Measurements from ENCODE around the gene SPTBN4.
"Not testable (repeated sequence)": the region's sequence is repeated elsewhere in the genome, so short reads cannot be mapped to it uniquely, and the experiment has no call there.

SPTBN4 gene

DNA sequence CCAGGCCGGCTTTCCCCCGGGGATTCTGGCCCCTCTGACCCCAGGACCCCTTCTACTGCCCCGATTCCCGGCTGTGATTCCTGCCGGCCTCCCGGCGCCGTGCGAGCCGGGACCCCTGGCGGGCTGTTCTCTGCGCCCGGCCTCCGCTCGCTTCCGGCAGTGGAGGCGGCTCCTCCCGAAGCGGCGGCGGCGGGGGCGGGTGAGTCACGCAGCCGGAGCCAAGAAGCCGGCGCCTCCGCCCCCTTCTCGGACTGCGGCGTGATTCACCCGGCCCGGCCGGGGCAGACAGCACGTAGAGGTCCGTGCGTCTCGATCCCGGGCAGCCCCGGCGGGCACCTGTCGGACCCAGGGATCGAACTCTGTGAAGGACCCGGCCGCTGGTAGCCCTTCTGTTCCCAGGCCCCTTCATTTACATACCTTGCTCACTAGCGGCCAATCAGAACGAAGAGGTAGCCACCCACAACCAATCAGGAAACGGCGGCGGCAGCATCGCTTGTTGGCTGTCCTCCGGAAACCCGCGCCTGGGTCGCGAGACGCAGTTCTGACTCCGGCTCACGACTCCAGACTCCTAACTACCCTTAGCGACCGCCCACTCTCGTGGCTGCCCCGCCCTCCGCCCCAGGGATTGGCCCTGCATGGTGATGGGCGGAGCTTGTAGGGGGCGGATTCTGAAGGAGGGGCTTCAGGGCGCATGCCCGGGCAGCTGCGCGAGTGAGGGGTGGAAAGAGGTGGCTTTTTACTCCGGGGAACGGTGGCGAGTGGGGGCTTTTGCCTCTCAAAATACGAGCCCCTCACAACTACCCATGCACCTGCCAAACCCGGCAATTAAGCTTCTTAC is 41.1 kb upstream of the SPTBN4 start, which contains the start of gene SERTAD1:
Gene SERTAD1 (minus strand): TSS at position 543 of the 838 bp plus-strand sequence. CDS start 2,446 bp downstream, outside the sequence.
- DNase-seq (ENCODE audit: low read depth): peak; percentile 95
- peak; percentile 63 for TF ChIP-seq CTCF (IDR thresholded peaks at IDR 0.05; ENCODE audit: control insufficient read depth, insufficient read depth, low read depth, low read length, missing control alignments)
- peak within 1 kb of the TSS; percentile 90 for H3K4me3 ChIP-seq (ENCODE audit: control insufficient read depth, low read depth, low read length)

GRCh38 chr19:40428197-40428596 is 38.6 kb upstream of the SPTBN4 start:
- not testable (repeated sequence) for DNase-seq (ENCODE audit: low read depth); H3K4me3 ChIP-seq (ENCODE audit: control insufficient read depth, low read depth, low read length)

DNA sequence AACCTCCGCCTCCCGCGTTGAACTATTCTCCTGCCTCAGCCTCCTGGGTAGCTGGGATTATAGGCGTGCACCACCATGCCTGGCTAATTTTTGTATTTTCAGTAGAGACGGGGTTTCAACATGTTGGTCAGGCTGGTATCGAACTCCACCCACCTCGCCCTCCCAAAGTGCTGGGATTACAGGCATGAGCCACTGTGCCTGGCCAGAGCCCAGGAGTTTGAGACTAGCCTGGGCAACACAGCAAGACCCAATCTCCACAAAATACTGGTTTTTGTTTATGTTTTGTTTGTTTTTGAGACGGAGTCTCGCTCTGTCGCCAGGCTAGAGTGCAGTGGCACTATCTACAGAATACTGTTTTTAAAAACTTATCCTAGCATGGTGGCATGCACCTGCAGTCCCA is 36.6 kb upstream of the SPTBN4 start:
- H3K4me3 ChIP-seq (ENCODE audit: control insufficient read depth, low read depth, low read length); DNase-seq (ENCODE audit: low read depth): not testable (repeated sequence)

GRCh38 chr19:40431698-40432097 is 35.1 kb upstream of the SPTBN4 start:
- no peak for DNase-seq (ENCODE audit: low read depth)
- no peak overlapping the region for H3K4me3 ChIP-seq (ENCODE audit: control insufficient read depth, low read depth, low read length)
- TF ChIP-seq CTCF (IDR thresholded peaks at IDR 0.05; ENCODE audit: control insufficient read depth, insufficient read depth, low read depth, low read length, missing control alignments): no peak

- DNase-seq (ENCODE audit: low read depth): not testable (repeated sequence)
- H3K4me3 ChIP-seq (ENCODE audit: control insufficient read depth, low read depth, low read length): peak overlapping the region; percentile 39
Measured at GRCh38 chr19:40432760-40433159, 34.0 kb upstream of the SPTBN4 start.

- H3K4me3 ChIP-seq (ENCODE audit: control insufficient read depth, low read depth, low read length): peak overlapping the region; percentile 39
- no peak for TF ChIP-seq CTCF (IDR thresholded peaks at IDR 0.05; ENCODE audit: control insufficient read depth, insufficient read depth, low read depth, low read length, missing control alignments)
- DNase-seq (ENCODE audit: low read depth): peak; percentile 66
Measured at GRCh38 chr19:40433391-40434216, 33.2 kb upstream of the SPTBN4 start.

DNA sequence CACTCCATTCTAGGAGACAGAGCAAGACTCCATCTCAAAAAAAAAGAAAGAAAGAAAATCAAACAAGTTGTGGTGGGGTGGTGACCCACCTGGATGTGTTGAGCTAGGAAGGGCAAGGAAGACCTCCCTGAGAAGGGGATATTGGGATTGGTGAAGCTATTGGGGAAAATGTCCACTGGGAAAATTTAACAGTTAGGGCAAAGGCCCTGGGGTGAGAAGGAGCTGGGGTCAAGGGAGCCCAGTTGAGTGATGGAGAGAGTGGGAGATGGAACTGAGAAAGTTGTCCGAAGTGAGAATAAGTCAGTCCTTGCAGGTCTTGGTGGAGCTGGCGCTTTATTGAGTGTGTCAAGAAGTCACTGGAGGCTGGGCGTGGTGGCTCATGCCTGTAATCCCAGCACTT is 28.5 kb upstream of the SPTBN4 start:
- no peak for DNase-seq (ENCODE audit: low read depth)
- TF ChIP-seq CTCF (IDR thresholded peaks at IDR 0.05; ENCODE audit: control insufficient read depth, insufficient read depth, low read depth, low read length, missing control alignments): no peak
- no peak overlapping the region for H3K4me3 ChIP-seq (ENCODE audit: control insufficient read depth, low read depth, low read length)

- peak overlapping the region; percentile 14 for H3K4me3 ChIP-seq (ENCODE audit: control insufficient read depth, low read depth, low read length)
- DNase-seq (ENCODE audit: low read depth): no peak
- no peak for TF ChIP-seq CTCF (IDR thresholded peaks at IDR 0.05; ENCODE audit: control insufficient read depth, insufficient read depth, low read depth, low read length, missing control alignments)
Measured at GRCh38 chr19:40441719-40442253, 25.0 kb upstream of the SPTBN4 start.
